ENCODE measurements around the gene CABCOCO1.

Gene CABCOCO1

DNA sequence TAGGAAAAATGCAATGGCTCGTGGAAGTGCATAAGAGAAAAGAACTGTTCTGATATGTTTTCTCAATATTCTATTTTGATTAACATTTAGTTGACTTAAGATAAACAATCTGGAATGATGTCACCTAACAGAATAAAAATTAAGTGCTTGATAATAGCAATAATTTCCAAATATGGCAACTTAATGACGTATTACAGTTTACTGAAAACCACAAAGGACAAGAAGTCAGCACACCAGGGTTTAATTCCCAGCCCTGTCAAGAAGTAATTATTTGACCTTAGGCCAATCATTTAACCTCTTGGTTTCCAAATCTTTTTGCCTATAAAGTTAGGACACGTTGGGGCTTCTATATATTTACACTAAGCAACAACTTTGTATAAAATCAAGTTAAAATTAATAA is 95.7 kb downstream of the CABCOCO1 start:
- Histone ChIP-seq H3K9me3 (ENCODE audit: low read length) (no peaks in the 10 kb centered on the region), H3K4me3 (ENCODE audit: low read depth in 1 of 2, low read length in 2 of 2) (no peak overlapping the region), H3K36me3 (ENCODE audit: insufficient read depth, low read length) (no peaks in the 10 kb centered on the region), H3K9ac (ENCODE audit: low read length) (no peak overlapping the region), H3K4me1 (ENCODE audit: insufficient read depth, low read length) (peaks cover 4% of the 10 kb centered on the region), H3K27me3 (ENCODE audit: control insufficient read depth in 1 of 2, insufficient read depth in 2 of 2, low read length in 2 of 2) (no peaks in the 10 kb centered on the region), H3K27ac (ENCODE audit: low read depth, low read length) (no peak overlapping the region)

DNA sequence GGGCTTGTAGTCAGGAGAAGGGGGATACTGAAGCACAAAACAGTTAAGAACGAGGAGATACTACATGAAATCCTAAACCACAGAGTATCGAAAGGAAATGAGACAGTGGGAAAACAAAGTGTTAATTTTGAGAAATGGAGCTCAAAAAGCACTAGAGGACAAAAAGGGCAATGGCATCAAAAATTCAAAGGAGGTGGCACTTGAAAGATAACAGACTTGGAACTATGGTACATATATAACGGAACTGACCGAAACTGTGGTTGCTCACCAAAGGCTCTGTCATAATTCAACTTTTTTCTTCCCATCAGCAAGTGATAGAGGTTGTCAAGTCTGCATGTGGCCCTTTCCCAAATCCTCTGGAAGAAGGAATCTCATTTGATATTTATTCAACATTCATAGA is 97.0 kb downstream of the CABCOCO1 start:
- Histone ChIP-seq H3K9me3 (ENCODE audit: low read length) (no peaks in the 10 kb centered on the region), H3K27me3 (ENCODE audit: control insufficient read depth in 1 of 2, insufficient read depth in 2 of 2, low read length in 2 of 2) (no peaks in the 10 kb centered on the region), H3K9ac (ENCODE audit: low read length) (no peak overlapping the region), H3K4me3 (ENCODE audit: low read depth in 1 of 2, low read length in 2 of 2) (no peak overlapping the region), H3K4me1 (ENCODE audit: insufficient read depth, low read length) (peaks cover 2% of the 10 kb centered on the region), H3K27ac (ENCODE audit: low read depth, low read length) (no peak overlapping the region), H3K36me3 (ENCODE audit: insufficient read depth, low read length) (no peaks in the 10 kb centered on the region)

DNA sequence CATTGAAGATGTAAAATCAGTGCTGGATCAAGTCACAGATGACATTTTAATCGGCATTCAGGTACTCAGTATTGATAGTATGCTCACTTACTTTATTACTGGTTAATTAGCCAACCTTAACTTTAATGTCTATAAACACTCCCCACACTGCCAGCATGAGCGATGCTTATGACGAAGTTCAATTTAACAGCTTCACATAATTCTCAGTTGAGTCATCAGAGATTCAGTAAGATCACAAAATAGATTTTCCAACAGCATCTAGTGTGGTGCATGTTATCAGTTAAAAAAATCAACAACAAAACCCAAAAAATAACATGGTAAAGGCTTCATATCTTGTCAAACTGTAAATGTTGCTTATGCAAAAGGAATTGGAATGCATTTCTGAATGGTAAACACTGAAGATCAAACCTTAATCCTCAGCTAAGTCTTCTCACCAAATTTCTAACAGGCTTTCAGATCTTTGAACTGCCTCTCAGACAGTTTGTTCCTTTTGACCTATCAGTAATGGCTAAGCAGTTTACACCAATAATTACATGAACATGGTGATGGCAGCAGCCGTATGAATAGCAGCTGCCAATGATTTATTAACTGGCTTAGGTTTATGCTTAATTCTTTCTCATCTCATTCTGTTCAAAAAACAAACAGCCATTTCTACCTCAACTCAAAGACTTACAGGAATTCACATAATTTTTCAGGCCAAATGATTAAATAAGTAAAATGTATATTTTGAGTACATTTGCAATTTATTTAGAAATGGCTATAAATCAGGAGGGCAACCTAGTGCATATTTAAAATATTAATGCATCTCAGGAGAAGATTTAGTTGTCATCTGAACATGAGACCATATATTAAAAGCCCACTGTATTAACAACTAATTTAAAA is 98.5 kb downstream of the CABCOCO1 start:
- H3K27ac ChIP-seq (ENCODE audit: low read depth, low read length), result peak overlapping the region; percentile 12
- no peaks in the 10 kb centered on the region for H3K9me3 ChIP-seq (ENCODE audit: low read length)
- H3K4me3 ChIP-seq (ENCODE audit: low read depth in 1 of 2, low read length in 2 of 2), result no peak overlapping the region
- no peaks in the 10 kb centered on the region for H3K4me1 ChIP-seq (ENCODE audit: insufficient read depth, low read length)
- H3K27me3 ChIP-seq (ENCODE audit: control insufficient read depth in 1 of 2, insufficient read depth in 2 of 2, low read length in 2 of 2), result no peaks in the 10 kb centered on the region
- H3K9ac ChIP-seq (ENCODE audit: low read length), result no peak overlapping the region
- no peaks in the 10 kb centered on the region for H3K36me3 ChIP-seq (ENCODE audit: insufficient read depth, low read length)

DNA sequence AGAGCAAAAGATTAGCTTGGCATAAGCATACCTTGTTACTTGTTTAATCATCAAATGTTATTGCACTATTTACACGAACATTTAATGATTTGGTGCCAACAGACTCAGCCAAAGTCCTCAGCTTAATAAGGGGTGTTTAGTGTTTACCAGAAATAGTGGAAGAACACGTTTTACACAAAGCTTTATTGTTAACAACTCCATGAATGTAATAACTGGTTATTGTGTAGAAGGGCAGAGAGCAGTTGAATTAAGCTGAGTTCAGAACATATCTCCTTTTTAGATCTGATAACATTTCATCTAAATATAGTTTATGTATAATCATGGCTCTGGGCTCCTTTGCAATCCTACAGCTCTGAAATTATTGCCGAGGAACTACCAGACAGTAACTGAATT is 99.1 kb downstream of the CABCOCO1 start:
- Histone ChIP-seq H3K27ac (ENCODE audit: low read depth, low read length) (no peak overlapping the region), H3K9ac (ENCODE audit: low read length) (no peak overlapping the region), H3K36me3 (ENCODE audit: insufficient read depth, low read length) (no peaks in the 10 kb centered on the region), H3K27me3 (ENCODE audit: control insufficient read depth in 1 of 2, insufficient read depth in 2 of 2, low read length in 2 of 2) (no peaks in the 10 kb centered on the region), H3K4me1 (ENCODE audit: insufficient read depth, low read length) (no peaks in the 10 kb centered on the region), H3K4me3 (ENCODE audit: low read depth in 1 of 2, low read length in 2 of 2) (no peak overlapping the region), H3K9me3 (ENCODE audit: low read length) (no peaks in the 10 kb centered on the region)

DNA sequence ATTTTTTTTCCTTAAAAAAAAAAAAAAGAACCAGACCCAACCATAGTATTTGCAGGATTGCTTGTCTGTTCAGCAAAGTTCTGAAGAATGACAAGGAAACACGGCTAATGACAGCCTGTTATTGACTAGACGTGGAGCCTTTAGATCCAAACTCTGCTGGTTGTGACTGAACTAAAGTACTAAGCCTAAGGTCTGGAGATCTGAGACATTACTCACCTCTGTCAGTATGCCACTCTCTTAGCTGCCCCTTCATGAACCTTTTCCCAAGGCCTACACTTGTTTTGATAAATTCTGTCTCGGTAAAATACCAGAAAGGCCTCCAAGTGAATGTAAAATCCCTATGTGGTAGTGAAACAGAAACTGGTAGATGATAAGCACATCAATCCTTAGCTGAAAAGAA is 101.0 kb downstream of the CABCOCO1 start:
- H3K9me3 ChIP-seq (ENCODE audit: low read length), result no peaks in the 10 kb centered on the region
- H3K27me3 ChIP-seq (ENCODE audit: control insufficient read depth in 1 of 2, insufficient read depth in 2 of 2, low read length in 2 of 2), result no peaks in the 10 kb centered on the region
- H3K27ac ChIP-seq (ENCODE audit: low read depth, low read length), result no peak overlapping the region
- H3K36me3 ChIP-seq (ENCODE audit: insufficient read depth, low read length), result no peaks in the 10 kb centered on the region
- no peaks in the 10 kb centered on the region for H3K4me1 ChIP-seq (ENCODE audit: insufficient read depth, low read length)
- no peak overlapping the region for H3K9ac ChIP-seq (ENCODE audit: low read length)
- no peak overlapping the region for H3K4me3 ChIP-seq (ENCODE audit: low read depth in 1 of 2, low read length in 2 of 2)

DNA sequence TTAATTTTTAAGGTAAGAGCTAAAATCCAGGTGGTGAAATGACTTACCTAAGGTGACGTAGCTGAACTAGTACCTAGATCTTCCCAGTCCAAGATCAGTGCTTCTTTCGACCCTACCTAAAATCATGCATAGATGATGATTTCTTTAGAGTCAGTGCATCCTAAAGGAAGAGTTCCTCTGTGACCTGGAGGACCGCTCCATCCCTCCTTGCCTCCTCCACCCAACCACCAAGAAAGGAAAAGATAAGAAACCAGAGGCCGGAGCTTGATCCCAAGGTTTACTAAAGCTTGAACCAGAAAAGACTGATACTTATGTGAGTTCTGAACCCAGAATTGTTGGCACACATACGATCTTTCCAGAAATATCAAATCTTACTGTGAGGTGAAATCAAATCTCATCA is 101.8 kb downstream of the CABCOCO1 start:
- H3K36me3 ChIP-seq (ENCODE audit: insufficient read depth, low read length), result no peaks in the 10 kb centered on the region
- H3K9me3 ChIP-seq (ENCODE audit: low read length), result no peaks in the 10 kb centered on the region
- no peaks in the 10 kb centered on the region for H3K4me1 ChIP-seq (ENCODE audit: insufficient read depth, low read length)
- no peaks in the 10 kb centered on the region for H3K27me3 ChIP-seq (ENCODE audit: control insufficient read depth in 1 of 2, insufficient read depth in 2 of 2, low read length in 2 of 2)
- H3K4me3 ChIP-seq (ENCODE audit: low read depth in 1 of 2, low read length in 2 of 2), result no peak overlapping the region
- H3K9ac ChIP-seq (ENCODE audit: low read length), result no peak overlapping the region
- no peak overlapping the region for H3K27ac ChIP-seq (ENCODE audit: low read depth, low read length)

DNA sequence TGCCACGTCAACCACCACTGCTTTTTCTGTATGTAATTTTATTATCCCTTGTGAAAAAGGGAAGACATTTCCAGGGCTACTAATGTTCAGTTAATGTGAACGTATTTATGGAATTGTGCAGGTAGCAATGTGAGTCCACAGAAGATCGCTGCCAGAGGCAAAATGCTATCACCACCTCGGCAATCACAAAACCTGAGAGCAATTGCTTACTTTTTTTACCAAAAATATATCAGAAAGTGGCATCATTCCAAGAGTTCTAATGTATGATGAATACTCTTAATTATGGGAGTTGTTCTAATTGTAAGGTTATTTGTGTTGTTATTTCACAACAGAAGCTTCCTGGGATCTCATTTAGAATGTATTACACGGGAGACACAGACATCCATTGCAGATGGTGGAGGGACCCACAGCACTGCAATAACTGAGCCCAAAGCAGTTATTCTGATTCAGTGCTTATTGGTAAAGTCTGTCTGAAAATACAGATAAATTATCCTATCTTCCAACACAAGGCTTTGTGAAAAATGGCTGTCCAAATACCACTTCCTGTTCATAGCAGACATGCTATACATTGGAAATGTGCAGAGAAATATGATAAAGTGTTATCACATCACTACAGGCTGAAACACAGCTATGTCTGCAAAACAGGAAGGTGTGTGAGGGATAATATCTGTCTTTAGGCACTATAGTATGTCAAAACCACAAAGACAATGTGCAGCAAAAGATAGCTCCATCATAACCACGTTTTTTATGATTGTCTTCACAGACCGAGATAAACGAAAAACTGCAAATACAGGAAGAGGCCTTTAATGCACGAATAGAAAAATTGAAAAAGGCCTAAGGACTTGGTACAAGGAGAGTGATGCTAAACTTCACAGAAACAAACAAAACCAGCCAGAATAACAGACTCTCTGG is 102.7 kb downstream of the CABCOCO1 start:
- Histone ChIP-seq H3K36me3 (ENCODE audit: insufficient read depth, low read length) (no peaks in the 10 kb centered on the region), H3K9me3 (ENCODE audit: low read length) (no peaks in the 10 kb centered on the region), H3K27me3 (ENCODE audit: control insufficient read depth in 1 of 2, insufficient read depth in 2 of 2, low read length in 2 of 2) (no peaks in the 10 kb centered on the region), H3K4me1 (ENCODE audit: insufficient read depth, low read length) (no peaks in the 10 kb centered on the region), H3K9ac (ENCODE audit: low read length) (no peak overlapping the region), H3K4me3 (ENCODE audit: low read depth in 1 of 2, low read length in 2 of 2) (no peak overlapping the region), H3K27ac (ENCODE audit: low read depth, low read length) (no peak overlapping the region)

DNA sequence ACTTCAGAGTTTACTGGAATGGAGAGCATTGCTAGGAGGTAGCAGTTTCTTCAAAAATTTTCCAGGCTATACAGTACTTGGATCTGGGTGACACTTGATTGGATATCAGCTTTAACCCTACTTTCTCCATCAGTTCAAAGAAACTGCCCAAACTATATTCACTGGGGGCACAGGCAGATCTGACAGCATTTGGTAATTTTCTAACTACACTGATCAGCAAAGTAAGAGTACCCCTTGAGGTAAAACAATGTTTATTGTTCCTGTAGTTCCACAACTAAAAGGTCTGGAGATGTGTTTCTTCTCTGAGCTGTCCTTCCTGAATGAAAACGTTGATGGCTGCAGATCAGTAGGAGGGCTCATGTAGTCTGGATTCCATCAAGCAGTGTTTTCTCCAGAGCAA is 104.2 kb downstream of the CABCOCO1 start:
- Histone ChIP-seq H3K4me3 (ENCODE audit: low read depth in 1 of 2, low read length in 2 of 2) (no peak overlapping the region), H3K36me3 (ENCODE audit: insufficient read depth, low read length) (no peaks in the 10 kb centered on the region), H3K9me3 (ENCODE audit: low read length) (no peaks in the 10 kb centered on the region), H3K9ac (ENCODE audit: low read length) (no peak overlapping the region), H3K4me1 (ENCODE audit: insufficient read depth, low read length) (no peaks in the 10 kb centered on the region), H3K27me3 (ENCODE audit: control insufficient read depth in 1 of 2, insufficient read depth in 2 of 2, low read length in 2 of 2) (no peaks in the 10 kb centered on the region), H3K27ac (ENCODE audit: low read depth, low read length) (no peak overlapping the region)

DNA sequence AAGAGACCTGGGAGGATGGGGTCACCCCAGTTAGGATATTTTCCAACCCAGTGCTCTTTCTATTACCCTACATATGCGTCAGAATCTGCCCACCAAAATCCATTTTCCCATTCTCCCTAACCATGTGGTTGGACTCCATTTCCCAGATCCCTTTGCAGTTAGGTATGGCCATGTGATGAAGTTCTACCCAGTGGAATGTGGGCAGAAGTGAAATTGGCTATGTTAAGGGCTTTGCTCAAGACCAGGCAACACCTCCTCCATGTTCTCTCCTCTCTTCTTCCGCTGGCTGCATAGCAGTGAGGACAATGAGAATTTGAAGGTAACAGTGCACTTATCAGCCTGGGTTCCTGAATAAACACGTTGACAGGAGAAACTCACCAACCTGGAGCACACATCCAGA is 111.3 kb downstream of the CABCOCO1 start:
- H3K36me3 ChIP-seq (ENCODE audit: insufficient read depth, low read length), result no peaks in the 10 kb centered on the region
- H3K9ac ChIP-seq (ENCODE audit: low read length), result no peak overlapping the region
- no peaks in the 10 kb centered on the region for H3K27me3 ChIP-seq (ENCODE audit: control insufficient read depth in 1 of 2, insufficient read depth in 2 of 2, low read length in 2 of 2)
- peaks cover under 1% of the 10 kb centered on the region for H3K4me1 ChIP-seq (ENCODE audit: insufficient read depth, low read length)
- H3K9me3 ChIP-seq (ENCODE audit: low read length), result no peaks in the 10 kb centered on the region
- no peak overlapping the region for H3K27ac ChIP-seq (ENCODE audit: low read depth, low read length)
- no peak overlapping the region for H3K4me3 ChIP-seq (ENCODE audit: low read depth in 1 of 2, low read length in 2 of 2)

DNA sequence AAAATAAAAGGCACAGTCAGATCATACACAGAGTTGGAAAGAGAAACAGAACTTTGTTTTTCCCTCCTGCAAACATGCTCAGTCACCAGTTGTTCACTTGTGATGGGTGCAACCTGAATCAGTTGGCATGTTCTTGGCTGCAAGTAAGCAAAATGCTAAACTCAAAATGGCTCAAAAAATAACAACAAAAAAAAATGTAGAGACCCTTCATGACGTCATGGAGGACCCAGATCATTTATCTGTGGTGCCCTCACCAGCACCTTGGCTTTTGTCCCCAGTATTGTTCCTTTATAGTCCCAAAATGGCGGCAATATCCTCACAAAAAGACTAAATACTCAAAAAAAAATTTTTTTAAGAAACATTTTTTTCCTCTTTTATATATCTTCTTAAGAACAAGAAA is 112.4 kb downstream of the CABCOCO1 start:
- Histone ChIP-seq H3K9me3 (ENCODE audit: low read length) (no peaks in the 10 kb centered on the region), H3K36me3 (ENCODE audit: insufficient read depth, low read length) (no peaks in the 10 kb centered on the region), H3K4me1 (ENCODE audit: insufficient read depth, low read length) (peaks cover 12% of the 10 kb centered on the region), H3K4me3 (ENCODE audit: low read depth in 1 of 2, low read length in 2 of 2) (no peak overlapping the region), H3K27ac (ENCODE audit: low read depth, low read length) (no peak overlapping the region), H3K9ac (ENCODE audit: low read length) (no peak overlapping the region), H3K27me3 (ENCODE audit: control insufficient read depth in 1 of 2, insufficient read depth in 2 of 2, low read length in 2 of 2) (no peaks in the 10 kb centered on the region)

DNA sequence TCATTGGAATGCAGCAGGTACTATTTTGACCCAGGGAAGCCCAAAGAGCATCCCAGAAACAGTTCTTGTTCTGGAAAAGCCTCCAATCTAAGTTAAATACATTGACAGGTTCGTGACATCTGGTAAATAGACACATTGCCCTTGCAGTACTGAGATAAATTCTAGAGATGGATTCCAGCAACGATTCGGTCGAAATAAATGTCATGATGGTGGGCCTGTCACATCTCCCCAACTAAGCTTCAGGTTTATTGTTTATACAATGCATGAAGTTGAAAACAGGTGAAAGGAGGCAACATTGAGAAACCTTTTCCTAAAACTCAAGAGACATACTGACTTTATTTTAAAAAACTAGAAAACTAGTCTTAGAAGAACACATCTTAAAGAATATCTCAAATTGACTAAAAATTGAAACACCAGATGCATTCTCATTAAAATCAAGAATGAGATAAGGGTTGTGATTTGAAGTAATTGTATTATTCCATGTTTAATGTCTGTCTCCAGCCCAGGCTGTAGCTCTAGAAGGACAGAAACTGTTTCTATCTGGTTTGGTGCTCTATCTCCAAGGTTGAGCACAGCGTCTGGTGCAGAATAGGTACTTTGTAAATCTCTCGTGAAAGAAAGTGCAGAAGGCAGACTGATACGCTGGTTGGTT is 114.0 kb downstream of the CABCOCO1 start:
- H3K9me3 ChIP-seq (ENCODE audit: low read length), result no peaks in the 10 kb centered on the region
- H3K9ac ChIP-seq (ENCODE audit: low read length), result no peak overlapping the region
- no peak overlapping the region for H3K4me3 ChIP-seq (ENCODE audit: low read depth in 1 of 2, low read length in 2 of 2)
- H3K27me3 ChIP-seq (ENCODE audit: control insufficient read depth in 1 of 2, insufficient read depth in 2 of 2, low read length in 2 of 2), result no peaks in the 10 kb centered on the region
- no peak overlapping the region for H3K27ac ChIP-seq (ENCODE audit: low read depth, low read length)
- H3K36me3 ChIP-seq (ENCODE audit: insufficient read depth, low read length), result no peaks in the 10 kb centered on the region
- H3K4me1 ChIP-seq (ENCODE audit: insufficient read depth, low read length), result peaks cover 18% of the 10 kb centered on the region
